ENCODE data around the gene LTBP2.

LTBP2 gene

GRCh38 chr14:74591394-74591793, 20.6 kb downstream of the LTBP2 start:
- DNase-seq (ENCODE audit: low read depth), result no peak

GRCh38 chr14:74589291-74589879, 22.7 kb downstream of the LTBP2 start:
- no peak for DNase-seq (ENCODE audit: low read depth)

GRCh38 chr14:74587363-74587707, 24.7 kb downstream of the LTBP2 start:
- DNase-seq (ENCODE audit: low read depth), result no peak

- DNase-seq (ENCODE audit: low read depth), result no peak
Measured at GRCh38 chr14:74586681-74587362, 25.2 kb downstream of the LTBP2 start.

- no peak for DNase-seq (ENCODE audit: low read depth)
Measured at GRCh38 chr14:74585406-74586335, 26.4 kb downstream of the LTBP2 start.

- no peak for DNase-seq (ENCODE audit: low read depth)
Measured at GRCh38 chr14:74584951-74585350, 27.1 kb downstream of the LTBP2 start.

GRCh38 chr14:74583689-74584434, 28.2 kb downstream of the LTBP2 start:
- no peak for DNase-seq (ENCODE audit: low read depth)

GRCh38 chr14:74582910-74583581, 29.0 kb downstream of the LTBP2 start:
- DNase-seq (ENCODE audit: low read depth), result no peak

GRCh38 chr14:74580275-74580672, 31.8 kb downstream of the LTBP2 start:
- DNase-seq (ENCODE audit: low read depth), result no peak

GRCh38 chr14:74579447-74580274, 32.4 kb downstream of the LTBP2 start:
- no peak for DNase-seq (ENCODE audit: low read depth)

- DNase-seq (ENCODE audit: low read depth), result no peak
Measured at GRCh38 chr14:74578479-74578878, 33.6 kb downstream of the LTBP2 start.

GRCh38 chr14:74577948-74578275, 34.1 kb downstream of the LTBP2 start:
- DNase-seq (ENCODE audit: low read depth), result no peak

GRCh38 chr14:74577247-74577947, 34.6 kb downstream of the LTBP2 start:
- no peak for DNase-seq (ENCODE audit: low read depth)

GRCh38 chr14:74575936-74576335, 36.1 kb downstream of the LTBP2 start:
- no peak for DNase-seq (ENCODE audit: low read depth)

GRCh38 chr14:74575507-74575906, 36.5 kb downstream of the LTBP2 start:
- DNase-seq (ENCODE audit: low read depth), result no peak

GRCh38 chr14:74574706-74575105, 37.3 kb downstream of the LTBP2 start:
- no peak for DNase-seq (ENCODE audit: low read depth)

- DNase-seq (ENCODE audit: low read depth), result no peak
Measured at GRCh38 chr14:74574090-74574433, 38.0 kb downstream of the LTBP2 start.

- DNase-seq (ENCODE audit: low read depth), result no peak
Measured at GRCh38 chr14:74573421-74574089, 38.5 kb downstream of the LTBP2 start.

- no peak for DNase-seq (ENCODE audit: low read depth)
Measured at GRCh38 chr14:74572726-74573301, 39.2 kb downstream of the LTBP2 start.
